PC-3 (cell line): Measurements from ENCODE around the gene CAPN12.

ENCODE experiments used
- CTCF ChIP-seq: fragments of 300-600 bp; sonication (generic); conservative IDR thresholded peaks from 2 replicates; pipeline ENCODE4 v1.5.1; 2017; ENCODE audit warnings: antibody characterized with exemption, low read depth, mild to moderate bottlenecking, low read length
- EZH2 ChIP-seq: fragments of 300-600 bp; sonication (generic); IDR thresholded peaks from one replicate; pipeline ENCODE4 v1.6.1; 2017; ENCODE audit warnings: antibody characterized with exemption, mild to moderate bottlenecking, low read length; ENCODE audit not compliant: unreplicated experiment
- EZH2phosphoT487 ChIP-seq: fragments of 300-600 bp; sonication (generic); IDR thresholded peaks from 2 replicates; pipeline ENCODE4 v1.6.1; 2018; ENCODE audit warnings: mild to moderate bottlenecking, antibody characterized with exemption, low read length, borderline replicate concordance

GRCh38 chr19:38736036-38736412, 8.2 kb downstream of the CAPN12 start:
- TF ChIP-seq CTCF = no peak
- no peak for TF ChIP-seq EZH2phosphoT487
- TF ChIP-seq EZH2 = no peak
